Skin of body (tissue), 3 donors: ENCODE measurements around the gene DYNLT2B. TPM values are rescaled to one million over a fixed set of nuclear protein-coding genes. Genes with fewer than 3 reads are reported as not detected.
"Not testable (repeated sequence)": the region's sequence is repeated elsewhere in the genome, so short reads cannot be mapped to it uniquely, and the experiment has no call there.

Source experiments
- DNase-seq: peaks from one replicate; lab custom pipeline; 2025; lab: John Stamatoyannopoulos, UW
- small RNA-seq: library from RNA; depleted of rRNA; stranded (forward); fragments of <200 nt; gene quantifications from one replicate; pipeline ENCODE3, GENCODE V24; 2014; ENCODE audit warnings: low replicate concordance
- total RNA-seq: library from RNA; depleted of rRNA; stranded (reverse); fragments of >200 nt; gene quantifications from one replicate; pipeline ENCODE4 v1.2.3, GENCODE V29; 2014

Gene DYNLT2B
- total RNA-seq, 1 donor from 2014 or later = 5.7 TPM

DNA sequence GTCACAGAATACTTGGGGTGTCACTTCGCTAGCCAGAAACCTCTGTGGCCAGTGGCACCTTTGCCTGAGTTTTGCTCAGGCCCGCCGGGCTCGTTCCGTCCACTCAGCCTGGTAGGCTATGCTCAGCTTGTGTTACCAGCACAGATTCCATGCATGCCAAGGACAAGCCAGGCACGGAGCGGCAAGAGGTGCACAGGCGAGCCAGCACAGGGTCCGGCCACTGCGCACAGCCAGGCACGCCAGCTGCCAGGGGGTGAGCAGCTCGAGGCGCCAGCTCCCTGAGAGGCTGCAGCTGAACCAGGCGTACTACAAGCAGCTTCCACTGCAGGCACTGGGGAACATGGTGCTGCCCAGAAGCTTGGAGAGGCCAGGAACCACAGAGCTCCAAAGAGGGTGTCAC, 45.2 kb downstream of the DYNLT2B start:
- no peak for DNase-seq

DNA sequence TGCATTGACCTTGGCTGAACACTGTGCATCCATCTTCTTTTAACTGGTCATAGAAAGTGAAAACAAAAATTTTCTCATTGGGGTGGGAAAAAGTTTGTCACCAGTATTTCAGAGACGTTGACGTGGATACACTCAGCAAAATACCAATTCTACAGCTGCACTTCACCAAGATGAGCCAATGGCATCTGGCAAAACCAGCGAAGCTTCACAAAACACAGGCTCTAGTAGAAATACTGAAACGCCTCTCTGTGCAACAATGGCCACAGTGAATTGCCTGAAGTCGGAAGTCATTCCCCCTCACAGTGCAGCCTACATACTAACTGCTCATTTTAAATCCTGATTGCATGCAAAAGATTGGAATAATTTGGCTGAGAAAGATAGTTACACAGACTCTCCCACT, 47.5 kb downstream of the DYNLT2B start:
- DNase-seq = no peak

DNA sequence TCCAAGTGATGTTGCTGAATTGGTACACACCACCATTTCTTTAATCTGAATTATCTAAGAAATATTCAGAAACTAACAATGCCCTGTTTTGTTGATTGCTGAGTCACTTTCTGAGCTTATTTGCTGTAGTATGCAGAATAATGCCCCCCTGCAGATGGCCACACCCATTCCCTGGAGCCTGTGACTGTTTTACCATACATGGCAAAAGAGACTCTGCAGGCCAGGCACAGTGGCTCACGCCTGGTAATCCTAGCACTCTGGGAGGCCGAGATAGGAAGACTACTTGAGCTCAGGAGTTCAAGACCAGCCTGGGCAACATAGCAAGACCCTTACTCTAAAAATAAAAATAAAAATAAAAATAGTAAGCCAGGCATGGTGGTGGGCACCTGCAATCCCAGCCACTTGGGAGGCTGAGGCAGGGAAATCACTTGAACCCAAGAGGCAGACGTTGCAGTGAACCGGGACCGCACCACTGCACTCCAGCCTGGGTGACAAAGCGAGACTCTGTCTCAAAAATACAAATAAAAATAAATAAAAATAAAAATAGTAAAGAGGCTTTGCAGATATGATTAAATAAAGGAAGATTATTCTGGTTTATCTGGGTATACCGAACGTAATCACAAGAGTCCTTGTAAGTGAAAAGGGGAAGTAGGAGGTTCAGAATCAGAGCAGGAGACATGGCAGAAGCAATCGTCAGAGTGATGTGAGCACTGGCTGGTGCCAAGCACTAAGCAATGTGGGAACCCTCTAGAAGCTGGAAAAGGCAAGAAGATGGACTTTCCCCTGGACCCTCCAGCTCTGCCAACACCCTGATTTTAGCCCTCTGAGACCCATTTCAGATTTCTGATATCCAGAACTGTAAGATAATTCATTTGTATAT, 49.5 kb downstream of the DYNLT2B start:
- DNase-seq = no peak

DNA sequence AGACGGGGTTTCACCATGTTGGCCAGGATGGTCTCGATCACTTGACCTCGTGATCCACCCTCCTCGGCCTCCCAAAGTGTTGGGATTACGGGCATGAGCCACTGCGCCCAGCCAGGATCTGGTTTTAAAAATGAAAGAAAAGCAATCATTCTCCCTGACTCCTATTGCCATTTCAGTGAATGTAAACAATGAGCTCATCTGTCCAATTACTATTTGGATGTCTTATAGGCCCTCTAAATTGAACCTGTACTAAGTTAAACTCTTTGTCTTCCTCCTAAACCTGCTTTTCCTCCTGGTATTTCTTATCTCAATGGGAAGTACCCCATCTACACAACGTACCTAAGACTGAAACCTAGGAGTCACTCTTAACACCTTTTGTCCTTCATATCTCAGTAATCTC, 54.2 kb downstream of the DYNLT2B start:
- no peak for DNase-seq

DNA sequence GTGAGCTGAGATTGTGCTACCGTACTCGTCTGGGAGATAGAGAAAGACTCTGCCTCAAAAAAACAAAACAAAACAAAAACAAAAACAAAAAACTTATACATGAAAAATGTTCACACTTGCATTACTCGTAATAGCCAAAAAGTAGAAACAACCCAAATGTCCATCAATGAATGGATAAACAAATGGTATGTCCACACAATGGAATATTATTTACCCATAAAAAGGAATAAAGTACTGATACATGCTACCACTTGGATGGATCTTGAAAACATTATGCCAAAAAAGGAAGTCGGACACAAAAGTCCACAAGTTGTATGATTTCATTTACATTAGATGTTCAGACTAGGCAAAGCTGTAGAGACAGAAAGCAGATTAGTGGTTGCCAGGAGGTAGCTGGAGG, 57.3 kb downstream of the DYNLT2B start:
- DNase-seq = no peak

DNA sequence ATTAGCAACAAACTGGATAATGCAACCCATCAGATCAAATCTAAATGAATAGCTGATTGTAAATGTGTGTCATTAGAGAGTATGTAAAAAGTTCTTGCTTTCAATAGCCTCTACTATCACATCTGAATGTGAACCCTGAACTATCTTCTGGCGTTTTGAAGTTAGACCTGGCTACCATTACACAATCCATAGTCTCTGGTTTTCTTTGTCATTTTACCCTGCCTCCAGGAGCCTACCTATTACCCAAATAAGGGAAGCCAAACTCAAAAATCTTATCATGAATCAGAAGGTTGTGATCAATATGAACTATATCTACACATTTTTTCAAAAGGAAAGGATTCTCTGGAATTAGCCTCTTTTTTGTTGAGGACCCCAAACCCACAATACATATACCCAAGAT, 62.3 kb downstream of the DYNLT2B start:
- DNase-seq = no peak

DNA sequence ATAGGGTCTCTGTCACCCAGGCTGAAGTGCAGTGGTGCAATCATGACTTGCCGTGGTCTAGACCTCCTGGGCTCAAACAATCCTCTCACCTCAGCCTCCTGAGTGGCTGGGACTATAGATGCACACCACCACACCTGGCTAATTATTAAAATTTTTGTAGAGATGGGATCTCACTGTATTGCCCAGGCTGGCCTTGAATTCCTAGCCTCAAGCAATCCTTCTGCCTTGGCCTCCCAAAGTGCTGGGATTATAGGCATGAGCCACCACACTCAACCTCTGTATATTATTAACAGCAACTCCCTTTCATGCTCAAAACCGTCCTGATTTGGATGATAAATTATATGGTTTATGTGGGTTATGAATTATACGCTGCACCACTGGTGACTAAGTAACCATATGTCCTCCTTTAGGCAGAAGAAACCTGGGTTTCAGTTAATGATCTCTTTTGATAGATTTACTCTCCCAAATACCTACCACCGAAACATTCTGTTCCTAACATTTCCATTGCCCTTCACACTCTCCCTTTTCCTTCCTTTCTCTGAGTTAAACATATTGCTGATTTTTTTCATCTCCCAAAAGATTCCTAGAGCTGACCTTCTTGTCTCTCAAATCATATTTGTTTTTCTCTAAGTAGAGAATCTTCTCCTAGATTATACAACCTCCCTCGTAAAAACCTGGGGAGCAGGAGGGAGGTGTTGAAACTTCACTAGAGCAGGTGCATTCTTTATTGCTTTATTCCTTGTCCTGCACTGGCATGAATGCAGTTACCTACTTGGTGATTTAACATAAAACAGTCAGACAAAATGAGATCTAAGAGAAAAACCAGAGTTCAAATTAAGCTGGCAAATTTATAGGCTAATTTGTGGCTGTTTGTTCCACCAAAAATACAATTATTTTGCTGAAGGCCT, 63.4 kb downstream of the DYNLT2B start:
- no peak for DNase-seq

DNA sequence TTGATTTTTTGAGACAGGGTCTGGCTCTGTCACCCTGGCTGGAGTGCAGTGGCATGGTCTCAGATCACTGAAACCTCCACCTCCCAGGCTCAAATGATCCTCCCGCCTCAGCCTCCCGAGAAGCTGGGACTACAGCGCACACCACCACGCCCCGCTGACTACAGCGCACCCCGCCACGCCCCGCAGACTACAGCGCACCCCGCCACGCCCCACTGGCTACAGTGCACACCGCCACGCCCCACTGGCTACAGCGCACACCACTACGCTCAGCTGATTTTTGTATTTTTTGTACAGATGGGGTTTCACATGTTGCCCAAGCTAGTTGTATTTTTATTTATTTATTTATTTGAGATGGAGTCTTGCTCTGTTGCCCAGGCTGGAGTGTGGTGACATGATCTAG, 66.1 kb downstream of the DYNLT2B start:
- DNase-seq = no peak

DNA sequence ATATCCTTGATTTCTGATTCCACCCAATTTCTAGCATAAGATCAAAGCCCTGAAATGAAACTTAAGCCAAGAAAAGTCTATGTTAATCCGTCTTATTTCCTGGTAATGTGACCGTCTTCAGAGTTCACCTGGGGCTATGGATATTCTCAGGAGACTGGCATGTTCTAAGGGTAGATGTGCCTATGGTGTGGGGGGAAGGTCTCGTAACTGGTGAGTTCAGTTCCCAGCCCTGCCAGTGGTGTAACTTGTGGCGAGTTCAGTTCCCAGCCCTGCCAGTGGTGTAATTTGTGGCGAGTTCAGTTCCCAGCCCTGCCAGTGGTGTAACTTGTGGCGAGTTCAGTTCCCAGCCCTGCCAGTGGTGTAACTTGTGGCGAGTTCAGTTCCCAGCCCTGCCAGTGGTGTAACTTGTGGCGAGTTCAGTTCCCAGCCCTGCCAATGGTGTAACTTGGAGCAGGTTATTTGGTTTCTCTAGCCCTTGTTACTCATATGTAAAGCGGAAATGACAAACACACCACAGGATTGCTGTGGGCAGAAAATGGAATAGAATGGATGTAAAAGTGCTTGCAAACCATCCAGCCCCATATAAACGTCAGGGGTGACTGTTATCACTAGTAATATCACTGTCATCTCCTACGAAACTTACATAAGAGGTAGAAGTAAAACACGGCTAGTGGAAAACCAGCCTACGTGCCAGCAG, 71.3 kb downstream of the DYNLT2B start:
- no peak for DNase-seq

DNA sequence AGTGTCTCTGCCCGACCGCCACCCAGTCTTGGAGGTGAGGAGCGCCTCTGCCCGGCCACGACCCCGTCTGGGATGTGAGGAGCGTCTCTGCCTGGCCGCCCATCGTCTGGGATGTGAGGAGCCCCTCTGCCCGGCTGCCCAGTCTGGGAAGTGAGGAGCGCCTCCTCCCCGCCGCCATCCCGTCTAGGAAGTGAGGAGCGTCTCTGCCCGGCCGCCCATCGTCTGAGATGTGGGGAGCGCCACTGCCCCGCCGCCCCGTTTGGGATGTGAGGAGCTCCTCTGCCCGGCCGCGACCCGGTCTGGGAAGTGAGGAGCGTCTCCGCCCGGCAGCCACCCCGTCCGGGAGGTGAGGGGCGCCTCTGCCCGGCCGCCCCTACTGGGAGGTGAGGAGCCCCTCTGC, 73.9 kb downstream of the DYNLT2B start:
- DNase-seq = not testable (repeated sequence)

DNA sequence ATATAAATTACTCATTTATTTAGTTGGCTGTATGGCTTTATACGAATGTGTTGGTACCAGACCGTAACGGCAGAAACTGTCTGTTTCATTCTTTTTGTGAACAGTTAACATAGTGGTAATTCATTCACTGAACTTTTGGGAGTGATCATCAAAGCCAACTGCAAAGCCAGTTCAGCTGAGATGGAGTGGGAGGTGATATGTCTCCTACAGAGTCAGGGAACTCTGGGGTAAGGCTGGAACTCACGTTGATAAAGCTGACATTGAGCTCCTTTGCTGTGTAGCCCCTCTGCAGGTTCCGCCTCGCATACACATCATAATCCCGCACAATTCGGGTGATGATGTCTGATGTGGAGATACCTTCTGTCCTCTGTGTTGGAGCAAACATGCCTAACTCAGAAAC, 76.3 kb downstream of the DYNLT2B start:
- DNase-seq = no peak

Small RNA genes within 50 kb of the gene (small RNA-seq; reads per million reads assigned to genes)
- gene AC069257.2 (not detected), gene RNU6-910P (not detected)

Other genes with a start within 250 kb of the DYNLT2B start
- gene TFRC, start 236.2 kb downstream of the DYNLT2B start, total RNA-seq = 115 TPM
- not detected for gene ZDHHC19, start 106.8 kb downstream of the DYNLT2B start, total RNA-seq
- gene SLC51A, start 101.7 kb downstream of the DYNLT2B start, total RNA-seq = 0.49 TPM
- gene PCYT1A, start 30.5 kb downstream of the DYNLT2B start, total RNA-seq = 42.2 TPM
- gene TM4SF19, start 20.1 kb upstream of the DYNLT2B start, total RNA-seq = not detected
- gene UBXN7, start 114.2 kb upstream of the DYNLT2B start, total RNA-seq = 29.8 TPM
- gene RNF168, start 185.5 kb upstream of the DYNLT2B start, total RNA-seq = 18.2 TPM
- 0.79 TPM for gene SMCO1, start 197.1 kb upstream of the DYNLT2B start, total RNA-seq